NOMO-1 treated with DMSO at 0.1 percent for 48 hours (cell line): ENCODE measurements around the gene ADCY10.
"Not testable (repeated sequence)": the region's sequence is repeated elsewhere in the genome, so short reads cannot be mapped to it uniquely, and the experiment has no call there.

Experiments used
- DNase-seq: peaks from one replicate; lab custom pipeline; 2025; ENCODE audit not compliant: unreplicated experiment; lab: John Stamatoyannopoulos, UW

ADCY10 gene

GRCh38 chr1:167893798-167894197 is 20.1 kb downstream of the ADCY10 start:
- DNase-seq, result no peak

DNA sequence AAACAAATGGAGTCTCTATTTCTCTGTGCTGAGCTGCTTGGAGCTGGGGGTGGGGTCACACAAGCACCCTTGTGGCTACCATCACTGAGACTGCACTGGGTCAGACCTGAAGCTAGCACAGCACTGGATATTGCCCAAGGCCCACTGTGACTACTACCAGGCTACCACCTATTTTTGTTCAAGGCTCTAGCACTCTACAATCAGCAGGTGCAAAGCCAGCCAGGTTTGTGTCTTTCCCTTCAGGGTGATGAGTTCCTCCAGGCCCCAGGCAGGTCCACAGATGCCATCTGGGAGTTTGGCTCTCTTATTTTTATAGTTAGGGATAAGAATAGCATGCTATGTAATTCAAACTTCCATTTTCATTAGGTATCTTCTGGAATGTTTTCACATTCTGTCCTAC is 23.5 kb downstream of the ADCY10 start:
- no peak for DNase-seq

DNA sequence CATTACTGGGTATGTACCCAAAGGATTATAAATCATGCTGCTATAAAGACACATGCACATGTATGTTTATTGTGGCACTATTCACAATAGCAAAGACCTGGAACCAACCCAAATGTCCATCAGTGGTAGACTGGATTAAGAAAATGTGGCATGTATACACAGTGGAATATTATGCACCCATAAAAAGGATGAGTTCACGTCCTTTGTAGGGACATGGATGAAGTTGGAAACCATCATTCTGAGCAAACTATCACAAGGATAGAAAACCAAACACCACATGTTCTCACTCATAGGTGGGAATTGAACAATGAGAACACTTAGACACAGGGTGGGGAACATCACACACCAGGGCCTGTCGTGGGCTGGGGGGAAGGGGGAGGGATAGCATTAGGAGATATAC is 26.7 kb downstream of the ADCY10 start:
- DNase-seq, result not testable (repeated sequence)

DNA sequence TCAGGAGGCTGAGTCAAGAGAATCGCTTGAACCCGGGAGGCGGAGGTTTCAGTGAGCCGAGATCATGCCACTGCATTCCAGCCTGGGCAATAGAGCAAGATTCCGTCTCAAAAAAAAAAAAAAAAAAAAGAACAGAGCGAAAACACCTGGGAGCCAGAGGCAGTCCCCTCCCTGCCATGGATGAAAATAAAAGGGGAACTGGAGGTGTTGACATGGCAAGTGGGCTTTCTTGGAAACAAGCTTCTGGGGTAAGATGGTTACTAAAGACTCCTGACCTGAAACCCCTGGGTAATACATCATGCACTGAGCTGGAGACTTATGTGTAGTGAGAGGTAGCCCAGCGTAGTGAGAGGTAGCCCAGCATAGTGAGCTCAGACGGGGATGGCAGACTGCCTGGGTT is 31.6 kb downstream of the ADCY10 start:
- no peak for DNase-seq

GRCh38 chr1:167881786-167882185 is 32.1 kb downstream of the ADCY10 start:
- no peak for DNase-seq

GRCh38 chr1:167881069-167881468 is 32.9 kb downstream of the ADCY10 start:
- no peak for DNase-seq

DNA sequence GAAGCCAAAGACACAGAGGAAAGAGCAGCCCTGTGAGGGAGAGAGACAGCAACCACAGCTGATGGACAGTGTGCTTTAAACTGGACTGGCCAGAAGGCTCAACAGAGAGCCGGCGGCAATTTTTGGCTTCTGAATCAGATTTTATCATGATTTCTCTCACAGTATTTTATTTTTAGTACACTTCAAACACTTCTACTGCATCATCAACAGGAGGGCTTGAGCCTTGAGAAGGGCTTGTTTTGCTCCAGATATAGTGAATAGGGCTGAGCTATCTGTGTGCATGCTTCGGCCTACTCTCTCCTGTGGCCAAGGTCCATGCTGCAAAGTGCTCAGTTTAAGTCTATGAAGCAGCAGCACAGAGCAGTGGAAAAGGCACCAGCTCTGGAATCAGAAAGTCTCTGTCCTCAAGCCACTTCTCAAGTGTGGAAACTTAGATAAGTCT is 33.3 kb downstream of the ADCY10 start:
- no peak for DNase-seq

DNA sequence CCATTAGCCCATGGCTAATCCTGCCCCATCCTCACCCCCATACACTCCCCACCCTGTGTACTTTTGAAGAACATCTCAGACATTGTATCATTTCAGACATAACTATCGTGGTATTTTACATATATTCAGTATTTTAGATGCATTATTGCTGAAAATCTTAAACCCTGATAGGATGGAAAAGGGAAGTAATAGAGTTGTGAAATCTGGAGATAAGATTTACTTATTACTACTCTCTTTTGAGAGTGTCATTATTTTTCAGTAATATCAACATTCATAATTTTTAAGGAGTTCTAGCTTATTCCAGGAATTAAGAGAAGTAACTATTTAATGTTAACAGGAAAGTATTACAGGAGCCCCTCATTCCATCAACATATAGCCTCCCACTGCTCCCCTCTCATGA is 34.4 kb downstream of the ADCY10 start:
- peak; percentile 1 for DNase-seq

- DNase-seq, result no peak
These were observed 35.4 kb downstream of the ADCY10 start for GRCh38 chr1:167878372-167879160.

GRCh38 chr1:167876597-167877175 is 37.2 kb downstream of the ADCY10 start:
- no peak for DNase-seq

DNA sequence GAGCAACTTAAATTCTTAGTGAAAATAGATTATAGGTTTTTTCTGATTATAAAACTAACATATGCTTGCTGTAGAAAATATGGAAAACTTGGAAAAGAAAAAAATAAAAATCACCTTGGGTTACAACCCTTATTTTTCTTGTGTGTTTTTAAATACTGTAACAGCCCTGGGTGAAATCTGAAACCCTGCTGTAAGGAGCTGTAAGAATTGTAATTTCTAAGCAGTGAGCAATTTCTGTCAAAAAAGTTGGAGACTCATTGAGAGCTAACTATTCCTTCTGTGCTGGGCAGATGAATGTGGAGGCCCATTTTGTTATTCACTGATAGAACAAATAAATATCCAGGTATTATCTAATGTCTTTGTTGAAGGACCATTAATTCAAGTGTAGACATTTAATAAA is 42.6 kb downstream of the ADCY10 start:
- DNase-seq, result no peak

GRCh38 chr1:167869157-167870001 is 44.6 kb downstream of the ADCY10 start:
- DNase-seq, result not testable (repeated sequence)

GRCh38 chr1:167866739-167867414 is 47.1 kb downstream of the ADCY10 start:
- DNase-seq, result not testable (repeated sequence)

- not testable (repeated sequence) for DNase-seq
These were observed 47.6 kb downstream of the ADCY10 start for GRCh38 chr1:167866326-167866725.

GRCh38 chr1:167865804-167866308 is 48.1 kb downstream of the ADCY10 start:
- DNase-seq, result not testable (repeated sequence)

DNA sequence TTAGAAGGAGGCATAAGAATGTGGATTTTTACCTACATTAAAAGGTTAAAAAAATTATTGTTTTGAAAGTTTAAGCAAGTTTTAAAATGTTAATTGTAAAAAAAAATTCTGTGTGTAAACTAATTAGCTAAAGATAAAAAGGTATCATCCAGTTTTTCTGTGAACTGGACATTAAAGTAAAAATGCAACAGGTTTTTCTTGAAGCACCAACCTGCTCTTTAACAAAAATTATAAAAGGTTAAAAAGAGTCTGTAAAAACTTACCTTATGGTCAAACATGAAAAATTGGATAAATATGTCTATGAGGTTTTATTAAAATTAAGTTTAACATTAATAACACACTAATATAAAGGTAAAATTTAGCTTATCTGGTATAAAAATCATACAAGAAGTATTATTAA is 48.7 kb downstream of the ADCY10 start:
- DNase-seq, result not testable (repeated sequence)

DNA sequence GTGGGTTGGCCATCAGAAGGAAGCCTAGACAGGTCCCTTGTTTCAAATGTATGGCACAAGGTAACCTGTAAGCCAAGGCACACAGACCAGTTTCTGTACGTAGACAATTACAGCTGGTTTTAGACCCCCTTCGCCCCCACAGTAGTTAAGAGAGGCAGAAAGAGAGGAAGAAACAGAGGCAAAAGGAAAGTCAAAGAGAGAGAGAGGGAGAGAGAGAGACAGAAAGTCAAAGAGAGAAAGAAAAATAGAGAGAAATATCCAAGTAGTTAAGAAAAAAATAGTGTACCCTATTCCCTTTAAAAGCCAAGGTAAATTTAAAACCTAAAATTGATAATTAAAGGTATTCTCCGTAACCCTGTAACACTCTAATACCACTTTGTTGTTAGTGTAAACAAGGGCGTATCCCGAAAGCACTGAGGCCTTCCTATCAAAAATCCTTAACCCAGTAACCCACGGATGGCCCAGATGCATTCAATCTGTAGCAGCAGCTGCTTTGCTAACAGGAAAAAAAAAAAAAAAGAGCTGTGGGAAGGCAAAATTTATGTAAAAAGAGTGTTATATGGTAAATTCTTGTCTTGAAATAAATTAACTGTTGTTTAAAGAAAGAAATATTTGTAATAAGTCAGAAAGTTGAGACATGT is 49.4 kb downstream of the ADCY10 start:
- no peak for DNase-seq

DNA sequence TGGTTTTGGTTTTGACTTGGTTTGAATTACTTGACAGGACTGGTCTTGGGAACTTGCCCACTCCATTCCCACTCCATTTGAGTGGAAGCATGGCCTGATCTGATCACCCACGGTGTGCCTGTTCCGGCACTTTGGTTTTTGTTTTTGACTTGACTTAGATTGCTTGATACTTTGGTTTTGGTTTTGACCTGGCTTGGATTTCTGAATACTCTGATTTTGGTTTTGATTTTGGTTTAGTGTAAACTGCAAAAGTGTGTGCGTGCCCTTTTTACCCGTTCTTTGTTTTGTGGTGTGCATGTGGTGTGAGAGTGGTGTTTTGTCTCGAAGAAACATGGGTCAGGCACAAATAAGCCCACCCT is 50.0 kb downstream of the ADCY10 start:
- no peak for DNase-seq

GRCh38 chr1:167863191-167863920 is 50.6 kb downstream of the ADCY10 start:
- DNase-seq, result not testable (repeated sequence)
